KG1 (cell line): ENCODE results near the gene SPSB2.

Experiments used
- DNase-seq: peaks from one replicate; lab custom pipeline; 2025; lab: John Stamatoyannopoulos, UW

SPSB2 gene

DNA sequence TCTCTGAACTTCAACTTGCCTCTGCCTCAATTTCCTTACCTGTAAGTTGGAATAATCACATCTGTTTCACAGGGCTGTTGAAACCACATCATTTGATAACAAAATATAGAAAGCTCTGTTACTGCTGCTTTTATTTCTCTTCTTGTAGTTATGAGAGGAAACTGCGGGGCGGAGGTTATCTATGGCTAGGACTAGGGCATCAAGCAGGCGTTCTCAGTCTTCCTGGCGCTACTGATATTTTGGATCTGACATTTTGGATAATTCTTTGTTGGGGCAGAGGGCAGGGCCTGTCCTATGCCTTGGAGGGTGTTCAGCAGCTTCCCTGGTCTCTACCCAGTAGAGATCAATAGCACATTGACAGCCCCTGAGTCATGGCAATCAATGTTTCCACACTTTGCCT lies 41.0 kb downstream of the SPSB2 start:
- DNase-seq, result no peak

- no peak for DNase-seq
These were observed 41.6 kb downstream of the SPSB2 start for GRCh38 chr12:6831450-6831995.

DNA sequence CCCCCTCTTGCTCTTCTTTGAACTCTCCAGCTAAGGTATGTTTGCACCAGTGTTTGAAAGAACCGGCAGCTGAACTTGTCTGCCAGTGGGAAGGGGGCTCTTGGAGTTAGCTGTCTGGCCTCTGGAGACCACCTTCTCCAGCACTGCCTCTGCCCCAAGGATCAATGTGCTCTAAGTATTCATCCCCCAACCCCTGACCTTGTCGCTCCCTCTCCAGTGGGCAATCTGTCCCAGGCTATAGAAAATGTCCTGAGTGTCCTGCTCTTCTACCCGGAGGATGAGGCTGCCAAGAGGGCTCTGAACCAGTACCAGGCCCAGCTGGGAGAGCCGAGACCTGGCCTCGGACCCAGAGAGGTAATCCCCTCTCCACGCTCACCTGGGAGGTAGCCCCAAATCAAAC lies 42.1 kb downstream of the SPSB2 start:
- DNase-seq, result no peak

DNA sequence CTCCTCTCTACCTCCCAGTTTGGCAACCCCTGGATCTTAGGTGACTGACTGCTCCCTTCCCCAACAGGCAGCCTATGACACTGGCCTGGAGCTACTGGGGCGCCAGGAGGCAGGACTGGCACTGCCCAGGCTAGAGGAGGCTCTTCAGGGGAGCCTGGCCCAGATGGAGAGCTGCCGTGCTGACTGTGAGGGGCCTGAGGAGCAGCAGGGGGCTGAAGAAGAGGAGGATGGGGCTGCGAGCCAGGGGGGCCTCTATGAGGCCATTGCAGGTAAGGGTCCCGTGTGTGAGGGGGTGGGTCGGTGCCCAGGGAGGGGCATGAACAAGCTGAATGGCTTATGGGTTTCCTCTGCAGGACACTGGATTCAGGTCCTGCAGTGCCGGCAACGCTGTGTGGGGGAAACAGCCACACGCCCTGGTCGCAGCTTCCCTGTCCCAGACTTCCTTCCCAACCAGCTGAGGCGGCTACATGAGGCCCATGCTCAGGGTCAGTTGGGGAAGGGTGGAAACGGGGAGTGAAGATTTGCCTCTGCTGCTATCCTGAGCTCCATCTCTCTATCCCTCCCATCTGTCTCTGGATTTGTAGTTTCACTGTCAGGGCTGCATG lies 42.7 kb downstream of the SPSB2 start:
- no peak for DNase-seq

DNA sequence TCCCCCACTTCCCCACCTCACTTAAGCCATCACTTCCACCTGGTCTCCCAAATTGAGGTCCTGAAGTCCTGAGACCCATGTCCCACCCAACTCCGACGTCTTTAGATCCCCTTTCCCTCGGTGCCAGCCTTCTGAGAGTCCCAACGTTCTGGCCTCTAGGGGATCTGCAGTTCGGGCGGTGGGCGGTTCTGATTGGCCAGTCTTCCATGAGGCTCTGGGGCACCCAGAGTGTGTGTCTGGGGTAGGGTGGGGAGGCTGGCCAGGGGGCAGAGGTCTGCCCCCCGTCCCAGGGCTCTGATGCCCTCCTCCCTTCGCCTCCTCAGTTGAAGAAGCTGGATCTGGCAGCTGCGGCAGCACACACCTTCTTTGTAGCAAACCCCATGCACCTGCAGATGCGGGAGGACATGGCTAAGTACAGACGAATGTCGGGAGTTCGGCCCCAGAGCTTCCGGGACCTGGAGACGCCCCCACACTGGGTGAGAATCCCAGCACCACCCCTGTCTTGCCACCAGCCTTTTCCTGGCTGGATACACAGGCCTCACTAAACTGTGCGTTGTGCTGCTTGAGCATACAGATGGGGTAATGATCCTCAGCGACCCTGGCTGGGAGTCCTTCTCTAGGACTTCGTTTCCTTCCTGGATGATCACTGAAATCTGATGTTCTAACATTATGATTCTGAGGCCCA lies 43.4 kb downstream of the SPSB2 start:
- peak; percentile 13 for DNase-seq

DNA sequence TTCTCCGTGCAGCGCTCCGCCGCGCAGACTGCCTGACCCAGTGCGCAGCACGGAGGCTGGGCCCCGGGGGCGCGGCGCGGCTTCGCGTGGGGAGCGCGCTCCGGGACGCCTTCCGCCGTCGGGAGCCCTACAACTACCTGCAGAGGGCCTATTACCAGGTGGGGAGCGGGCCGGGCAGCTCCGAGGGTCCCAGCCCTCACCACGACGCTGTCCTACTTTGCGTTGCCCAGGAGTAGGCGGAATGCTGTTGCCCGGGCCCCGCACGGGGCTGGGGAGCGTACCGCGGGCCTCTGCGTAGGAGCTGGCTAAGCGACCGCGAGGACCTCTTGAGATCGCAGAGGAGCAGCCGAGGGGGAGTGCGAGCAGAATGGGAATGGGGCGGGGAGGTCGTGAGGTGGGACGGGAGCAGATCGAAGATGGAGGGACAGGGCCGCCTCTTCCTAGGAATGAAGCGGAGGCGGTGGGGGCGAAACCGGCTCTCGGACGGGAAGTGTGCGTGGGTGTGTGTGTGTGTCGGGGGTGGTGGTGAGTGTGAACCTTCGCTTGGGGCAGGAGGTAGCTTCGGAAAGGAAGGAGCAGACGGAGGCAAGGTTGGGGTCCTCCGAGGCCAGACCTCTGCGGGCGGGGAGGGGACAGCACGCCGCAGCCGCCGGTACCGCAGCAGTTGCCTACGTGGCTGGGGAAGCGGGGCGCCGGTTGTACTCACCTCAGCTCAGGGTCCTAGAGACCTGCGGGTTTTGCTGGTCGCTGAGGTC lies 44.1 kb downstream of the SPSB2 start:
- no peak for DNase-seq

DNA sequence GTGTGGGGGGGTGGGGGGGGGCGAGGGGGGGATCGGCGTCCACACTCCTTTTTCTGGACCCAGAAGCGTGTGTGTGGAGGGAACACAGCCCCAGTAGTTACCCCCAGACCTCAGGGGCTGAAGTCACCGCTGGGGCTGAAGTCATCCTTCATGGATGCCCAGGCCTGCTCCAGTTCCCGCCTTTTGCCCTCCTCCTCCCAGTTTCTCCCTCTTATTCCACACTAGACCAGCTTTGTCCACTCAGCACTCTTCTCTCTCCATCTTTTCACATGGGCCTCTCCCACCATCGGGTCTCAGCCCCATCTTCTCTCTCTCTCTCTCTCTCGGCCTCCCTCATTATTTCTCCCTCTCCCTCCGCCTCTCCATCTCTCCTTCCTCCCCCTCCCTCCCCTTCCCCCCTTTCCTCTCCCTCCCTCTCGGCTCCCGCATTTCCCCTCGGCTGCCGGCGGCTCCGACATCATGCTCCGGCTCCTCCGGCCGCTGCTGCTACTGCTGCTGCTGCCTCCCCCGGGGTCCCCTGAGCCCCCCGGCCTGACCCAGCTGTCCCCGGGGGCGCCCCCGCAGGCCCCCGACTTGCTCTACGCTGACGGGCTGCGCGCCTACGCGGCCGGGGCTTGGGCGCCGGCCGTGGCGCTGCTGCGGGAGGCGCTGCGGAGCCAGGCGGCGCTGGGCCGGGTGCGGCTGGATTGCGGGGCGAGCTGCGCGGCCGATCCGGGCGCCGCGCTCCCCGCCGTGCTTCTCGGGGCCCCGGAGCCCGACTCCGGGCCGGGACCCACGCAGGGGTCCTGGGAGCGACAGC lies 44.9 kb downstream of the SPSB2 start, which contains the start of gene P3H3:
P3H3 (plus strand) TSS at position 426 of the 799 bp plus-strand sequence; CDS start at position 460, 34 bp downstream.
- no peak for DNase-seq

DNA sequence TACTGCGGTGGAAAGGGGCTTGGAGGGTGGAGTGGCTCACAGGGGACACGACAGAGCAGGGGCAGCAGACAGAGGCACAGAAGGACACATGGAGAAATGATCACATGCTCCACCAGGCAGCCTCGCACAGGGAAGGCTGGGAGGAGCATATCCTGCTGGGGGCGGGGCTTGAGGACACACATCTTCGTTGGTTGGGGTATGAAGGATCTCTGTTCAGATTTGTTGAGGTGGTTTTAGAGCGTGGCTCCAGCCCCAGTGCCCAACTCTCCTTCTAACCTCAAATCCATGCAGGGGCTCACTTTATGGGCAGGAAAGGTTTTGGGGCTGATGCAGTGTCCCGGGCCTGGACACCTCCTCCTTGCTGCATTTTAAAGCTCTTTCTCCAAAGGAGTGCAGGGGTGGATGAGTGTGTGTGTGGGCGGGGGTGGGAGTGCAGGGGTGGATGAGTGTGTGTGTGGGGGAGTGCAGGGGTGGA lies 45.6 kb downstream of the SPSB2 start:
- no peak for DNase-seq

GRCh38 chr12:6826734-6827436 lies 46.2 kb downstream of the SPSB2 start:
- DNase-seq, result no peak

DNA sequence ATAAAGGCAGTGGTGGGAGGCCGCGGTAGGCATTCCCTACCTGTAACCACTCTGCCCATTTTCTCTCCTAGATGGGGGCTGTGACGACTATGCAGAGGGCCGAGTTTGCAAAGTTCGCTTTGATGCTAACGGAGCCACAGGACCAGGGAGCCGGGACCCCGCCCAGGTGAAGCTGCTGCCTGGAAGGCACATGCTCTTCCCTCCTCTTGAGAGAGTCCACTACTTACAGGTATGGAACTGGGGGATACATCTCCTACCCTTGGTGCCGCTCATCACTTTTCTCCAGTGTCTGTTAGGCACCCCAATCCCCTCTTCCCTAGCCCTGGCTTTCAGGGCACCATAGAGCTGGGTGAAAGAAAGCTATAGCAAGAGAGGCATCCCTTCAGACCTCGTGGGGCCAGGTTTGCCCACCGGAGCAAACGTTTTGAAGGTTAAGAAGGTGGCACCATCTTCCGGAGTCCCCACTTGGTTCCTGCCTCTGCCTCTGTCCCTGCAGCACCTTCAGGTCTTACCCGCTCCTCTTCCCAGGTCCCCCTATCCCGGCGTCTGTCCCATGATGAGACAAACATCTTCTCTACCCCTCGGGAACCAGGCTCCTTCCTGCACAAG lies 46.9 kb downstream of the SPSB2 start:
- DNase-seq, result no peak

- peak; percentile 20 for DNase-seq
These were observed 47.5 kb downstream of the SPSB2 start for GRCh38 chr12:6825398-6826124.

DNA sequence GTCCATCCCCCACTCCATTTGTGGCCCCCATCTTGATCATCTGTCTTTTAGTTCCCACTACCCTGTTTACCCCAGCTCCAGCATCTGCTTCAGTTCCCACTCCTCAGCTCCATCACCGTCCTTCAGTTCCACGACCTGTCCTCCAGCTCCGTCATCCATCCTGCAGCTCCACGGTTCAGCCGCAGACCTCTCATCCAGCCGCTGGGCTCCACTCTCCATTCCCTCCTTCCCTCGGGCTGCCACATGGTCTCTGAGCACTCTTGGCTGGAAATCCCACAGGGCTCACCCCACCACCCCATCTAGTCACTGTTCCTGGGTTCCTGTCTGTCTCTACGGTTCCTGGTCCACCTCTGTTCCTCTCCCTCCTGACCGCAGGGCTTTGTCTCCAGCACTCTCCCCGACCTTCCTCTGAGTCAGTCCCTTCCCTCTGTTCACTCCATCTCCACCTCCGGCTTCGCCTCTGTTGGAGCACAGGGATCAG lies 48.2 kb downstream of the SPSB2 start:
- DNase-seq, result no peak

DNA sequence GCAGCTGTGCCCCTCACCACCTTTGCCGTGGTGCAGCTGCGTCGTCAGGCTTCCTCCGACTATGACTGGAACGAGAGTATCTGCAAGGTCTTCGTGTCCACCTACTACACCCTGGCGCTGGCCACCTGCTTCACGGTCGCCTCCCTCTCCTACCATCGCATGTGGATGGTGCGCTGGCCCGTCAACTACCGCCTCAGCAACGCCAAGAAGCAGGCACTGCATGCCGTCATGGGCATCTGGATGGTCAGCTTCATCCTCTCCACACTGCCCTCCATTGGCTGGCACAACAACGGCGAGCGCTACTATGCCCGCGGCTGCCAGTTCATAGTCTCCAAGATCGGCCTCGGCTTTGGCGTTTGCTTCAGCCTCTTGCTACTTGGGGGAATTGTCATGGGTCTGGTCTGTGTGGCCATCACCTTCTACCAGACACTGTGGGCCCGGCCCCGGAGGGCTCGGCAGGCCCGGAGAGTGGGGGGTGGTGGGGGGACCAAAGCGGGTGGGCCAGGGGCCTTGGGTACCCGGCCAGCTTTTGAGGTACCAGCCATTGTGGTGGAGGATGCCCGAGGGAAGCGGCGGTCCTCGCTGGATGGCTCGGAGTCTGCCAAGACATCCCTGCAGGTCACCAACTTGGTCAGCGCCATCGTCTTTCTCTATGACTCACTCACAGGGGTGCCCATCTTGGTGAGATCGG lies 48.9 kb downstream of the SPSB2 start:
- no peak for DNase-seq

- DNase-seq, result no peak
These were observed 49.7 kb downstream of the SPSB2 start for GRCh38 chr12:6823182-6824084.

DNA sequence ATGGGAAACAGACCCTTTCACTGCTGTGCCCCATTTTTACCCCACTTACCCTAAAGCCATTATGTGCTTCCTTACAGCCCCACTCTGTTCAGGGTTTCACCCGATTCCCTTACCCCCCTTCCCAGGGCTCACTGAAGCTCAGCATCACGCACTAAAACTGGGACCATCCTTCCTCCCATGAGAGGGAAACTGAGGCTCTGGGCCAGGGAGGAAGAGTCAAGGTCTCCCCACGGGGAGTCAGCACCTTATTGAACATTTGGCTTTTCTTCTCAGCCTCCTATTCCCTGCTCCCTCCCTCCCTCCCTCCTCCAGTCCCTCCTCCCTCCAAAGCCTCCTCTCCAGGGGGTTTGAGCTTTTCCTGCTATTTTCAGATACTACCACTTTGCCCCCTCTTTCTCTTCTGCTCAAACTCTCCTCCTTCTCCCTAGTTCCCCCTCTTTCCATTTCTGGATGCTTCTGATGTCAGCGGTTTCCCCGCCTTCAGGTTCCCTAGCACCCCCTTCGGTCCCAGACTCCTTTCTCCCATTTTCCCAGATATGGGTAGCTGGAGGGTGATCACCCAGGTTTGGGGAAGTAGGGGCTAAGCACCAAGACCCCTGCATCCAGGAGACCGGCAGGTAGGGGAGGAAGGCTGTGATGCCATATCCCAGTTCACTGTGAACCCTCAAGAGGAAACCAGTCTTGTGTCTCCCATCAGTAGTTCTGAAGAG lies 50.5 kb downstream of the SPSB2 start:
- DNase-seq, result no peak

DNA sequence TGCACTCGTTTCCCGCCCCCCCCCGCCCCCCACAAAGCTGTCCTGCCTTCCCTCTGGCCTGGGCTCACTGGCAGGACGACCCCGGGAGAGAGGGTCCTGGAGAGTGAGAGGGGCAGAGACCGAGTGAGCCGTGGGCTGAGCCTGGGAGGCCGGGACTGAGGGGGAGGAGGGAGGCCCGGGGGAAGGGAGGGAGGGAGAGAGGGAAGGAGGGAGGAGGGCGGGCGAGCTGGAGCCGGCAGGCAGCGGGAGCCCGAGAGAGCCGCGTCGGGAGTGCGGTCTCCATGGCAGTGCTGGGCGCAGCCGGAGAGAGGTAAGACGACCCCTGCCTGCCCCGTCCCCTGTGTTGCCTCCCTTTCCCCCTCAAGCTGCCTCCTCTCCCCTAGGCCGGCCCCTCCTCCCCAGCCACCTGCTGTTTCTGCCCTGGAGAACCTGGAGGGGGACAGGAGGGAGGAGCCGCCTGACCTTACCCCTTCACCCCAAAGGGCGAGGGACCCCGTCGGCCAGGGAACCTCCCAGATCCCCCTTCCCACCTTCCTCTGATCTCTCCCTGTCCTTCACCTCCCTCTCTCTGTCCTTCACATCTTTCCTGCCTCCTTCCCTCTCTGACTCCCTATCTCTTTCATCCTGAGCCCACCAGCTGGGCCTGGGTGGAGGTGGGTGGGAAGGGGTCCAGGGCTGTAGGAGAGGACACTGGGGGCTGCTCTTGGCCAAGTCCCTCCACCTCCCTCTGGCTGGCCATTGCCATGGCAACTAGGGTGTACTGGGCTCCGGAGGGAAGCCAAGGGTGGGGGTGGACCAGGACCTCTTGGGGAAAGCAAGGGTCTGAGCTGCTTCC lies 51.3 kb downstream of the SPSB2 start, which contains the start of gene GPR162:
GPR162 (plus strand) TSS at position 231 of the 835 bp plus-strand sequence. CDS start 2,078 bp downstream, outside the sequence.
- no peak for DNase-seq
